ENCODE data around the gene GSPT1.

DNA sequence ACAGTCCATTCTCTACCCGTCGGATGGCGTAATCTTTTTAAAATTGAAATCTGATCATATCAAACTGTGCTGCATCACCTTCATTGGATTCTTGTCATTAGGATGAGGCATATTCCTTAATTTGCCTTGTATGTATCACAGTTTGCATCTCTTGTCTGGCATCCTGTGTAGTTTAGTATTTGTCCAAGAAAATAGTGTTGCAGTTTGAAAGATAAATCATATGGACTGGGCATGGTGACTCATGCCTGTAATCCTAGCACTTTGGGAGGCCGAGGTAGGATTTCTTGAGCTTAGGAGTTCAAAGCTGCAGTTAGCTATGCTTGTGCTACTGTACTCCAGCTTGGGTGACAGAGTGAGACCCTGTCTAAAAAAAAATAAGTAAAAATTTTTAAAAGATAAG lies 58.6 kb downstream of the GSPT1 start:
- TF ChIP-seq POLR2A (IDR thresholded peaks at IDR 0.05; ENCODE audit: low read length), result no peak
- TF ChIP-seq GATA1 (IDR thresholded peaks at IDR 0.05; ENCODE audit: low read depth, low read length), result no peak

Measured in erythroblast (primary cell).